Measurements from ENCODE around the gene TRIM24.
"Not testable (repeated sequence)": the region's sequence is repeated elsewhere in the genome, so short reads cannot be mapped to it uniquely, and the experiment has no call there.

The TRIM24 gene

GRCh38 chr7:138460649-138461607 lies 869 bp downstream of the TRIM24 start:
- peak; percentile 49 for DNase-seq (ENCODE audit: low spot score)

GRCh38 chr7:138463291-138463618 lies 3.2 kb downstream of the TRIM24 start:
- not testable (repeated sequence) for DNase-seq (ENCODE audit: low spot score)

- DNase-seq (ENCODE audit: low spot score), result no peak
These were observed 5.0 kb downstream of the TRIM24 start for GRCh38 chr7:138465046-138465445.

- DNase-seq (ENCODE audit: low spot score), result peak; percentile 57
These were observed 6.2 kb downstream of the TRIM24 start for GRCh38 chr7:138466069-138466756.

- DNase-seq (ENCODE audit: low spot score), result no peak
These were observed 8.4 kb downstream of the TRIM24 start for GRCh38 chr7:138468244-138469123.

- DNase-seq (ENCODE audit: low spot score), result no peak
These were observed 10.5 kb downstream of the TRIM24 start for GRCh38 chr7:138470391-138471157.

GRCh38 chr7:138472292-138473079 lies 12.4 kb downstream of the TRIM24 start:
- DNase-seq (ENCODE audit: low spot score), result no peak

- no peak for DNase-seq (ENCODE audit: low spot score)
These were observed 15.3 kb downstream of the TRIM24 start for GRCh38 chr7:138475377-138475776.

- no peak for DNase-seq (ENCODE audit: low spot score)
These were observed 17.1 kb downstream of the TRIM24 start for GRCh38 chr7:138477081-138477578.

GRCh38 chr7:138477581-138477980 lies 17.5 kb downstream of the TRIM24 start:
- DNase-seq (ENCODE audit: low spot score), result no peak

- DNase-seq (ENCODE audit: low spot score), result peak; percentile 9
These were observed 18.4 kb downstream of the TRIM24 start for GRCh38 chr7:138478499-138478908.

GRCh38 chr7:138480527-138480926 lies 20.5 kb downstream of the TRIM24 start:
- DNase-seq (ENCODE audit: low spot score), result no peak

- DNase-seq (ENCODE audit: low spot score), result no peak
These were observed 21.7 kb downstream of the TRIM24 start for GRCh38 chr7:138481447-138482380.

GRCh38 chr7:138483531-138483930 lies 23.5 kb downstream of the TRIM24 start:
- no peak for DNase-seq (ENCODE audit: low spot score)

GRCh38 chr7:138485508-138485907 lies 25.4 kb downstream of the TRIM24 start:
- DNase-seq (ENCODE audit: low spot score), result not testable (repeated sequence)

- not testable (repeated sequence) for DNase-seq (ENCODE audit: low spot score)
These were observed 29.1 kb downstream of the TRIM24 start for GRCh38 chr7:138489139-138489538.

- no peak for DNase-seq (ENCODE audit: low spot score)
These were observed 31.7 kb downstream of the TRIM24 start for GRCh38 chr7:138491612-138492386.

- no peak for DNase-seq (ENCODE audit: low spot score)
These were observed 32.4 kb downstream of the TRIM24 start for GRCh38 chr7:138492423-138492822.
